HG02938 (cell line): ENCODE measurements around the gene AP5Z1.
"Not testable (repeated sequence)": the region's sequence is repeated elsewhere in the genome, so short reads cannot be mapped to it uniquely, and the experiment has no call there.

Source experiments
- ATAC-seq: cut with Tn5 transposase; IDR thresholded peaks from one replicate; pipeline ENCODE4 v1.9.1; 2021; ENCODE audit warnings: mild to moderate bottlenecking, moderate library complexity; ENCODE audit not compliant: unreplicated experiment

The AP5Z1 gene

GRCh38 chr7:4800926-4801838 lies 25.8 kb downstream of the AP5Z1 start:
- ATAC-seq, result no peak

- no peak for ATAC-seq
Observed at GRCh38 chr7:4801839-4802231, 26.4 kb downstream of the AP5Z1 start.

DNA sequence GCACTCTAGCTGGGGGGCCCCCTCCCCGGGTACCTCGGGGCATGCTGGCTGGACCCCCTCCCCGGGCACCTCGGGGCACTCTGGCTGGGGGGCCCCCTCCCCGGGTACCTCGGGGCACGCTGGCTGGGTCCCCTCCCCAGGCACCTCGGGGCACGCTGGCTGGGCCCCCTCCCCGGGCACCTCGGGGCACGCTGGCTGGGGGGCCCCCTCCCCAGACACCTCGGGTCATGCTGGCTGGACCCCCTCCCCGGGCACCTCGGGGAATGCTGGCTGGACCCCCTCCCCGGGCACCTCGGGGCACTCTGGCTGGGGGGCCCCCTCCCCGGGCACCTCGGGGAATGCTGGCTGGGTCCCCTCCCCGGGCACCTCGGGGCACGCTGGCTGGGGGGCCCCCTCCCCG lies 27.2 kb downstream of the AP5Z1 start:
- not testable (repeated sequence) for ATAC-seq

DNA sequence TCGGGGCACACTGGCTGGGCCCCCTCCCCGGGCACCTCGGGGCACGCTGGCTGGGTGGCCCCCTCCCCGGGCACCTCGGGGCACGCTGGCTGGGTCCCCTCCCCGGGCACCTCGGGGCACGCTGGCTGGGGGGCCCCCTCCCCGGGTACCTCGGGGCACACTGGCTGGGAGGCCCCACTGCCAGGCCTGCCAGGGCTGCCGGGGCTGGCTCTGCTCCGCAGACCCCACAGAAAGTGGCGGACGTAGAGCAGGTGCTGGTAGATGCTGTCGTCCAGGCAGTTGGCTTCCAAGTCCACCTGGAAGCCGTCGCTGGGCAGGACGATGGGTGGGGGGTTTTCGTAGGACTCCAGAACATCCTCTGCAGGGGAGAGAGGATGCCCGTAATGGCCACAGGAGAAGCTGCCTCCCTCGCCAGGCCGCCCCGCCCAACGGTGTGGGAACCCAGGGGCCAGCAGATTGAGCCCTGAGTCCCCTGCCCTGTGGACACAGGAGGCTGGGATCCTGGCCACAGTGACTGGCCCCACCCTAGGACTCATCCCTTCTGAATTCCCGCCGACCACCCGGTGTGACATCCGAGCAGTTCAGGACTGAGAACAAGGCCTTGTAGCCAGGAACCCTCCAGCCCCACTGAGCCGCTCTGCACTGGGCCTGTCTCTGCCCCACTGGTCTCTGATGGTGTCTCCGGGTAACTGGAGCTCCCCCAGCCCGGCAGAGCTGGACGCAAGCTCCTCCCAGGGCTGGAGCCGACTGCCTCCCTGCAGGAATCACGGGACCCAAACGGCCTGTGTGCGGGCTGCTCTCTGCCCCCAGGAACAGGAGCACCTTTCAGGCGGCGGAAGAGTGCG lies 28.2 kb downstream of the AP5Z1 start:
- no peak for ATAC-seq

DNA sequence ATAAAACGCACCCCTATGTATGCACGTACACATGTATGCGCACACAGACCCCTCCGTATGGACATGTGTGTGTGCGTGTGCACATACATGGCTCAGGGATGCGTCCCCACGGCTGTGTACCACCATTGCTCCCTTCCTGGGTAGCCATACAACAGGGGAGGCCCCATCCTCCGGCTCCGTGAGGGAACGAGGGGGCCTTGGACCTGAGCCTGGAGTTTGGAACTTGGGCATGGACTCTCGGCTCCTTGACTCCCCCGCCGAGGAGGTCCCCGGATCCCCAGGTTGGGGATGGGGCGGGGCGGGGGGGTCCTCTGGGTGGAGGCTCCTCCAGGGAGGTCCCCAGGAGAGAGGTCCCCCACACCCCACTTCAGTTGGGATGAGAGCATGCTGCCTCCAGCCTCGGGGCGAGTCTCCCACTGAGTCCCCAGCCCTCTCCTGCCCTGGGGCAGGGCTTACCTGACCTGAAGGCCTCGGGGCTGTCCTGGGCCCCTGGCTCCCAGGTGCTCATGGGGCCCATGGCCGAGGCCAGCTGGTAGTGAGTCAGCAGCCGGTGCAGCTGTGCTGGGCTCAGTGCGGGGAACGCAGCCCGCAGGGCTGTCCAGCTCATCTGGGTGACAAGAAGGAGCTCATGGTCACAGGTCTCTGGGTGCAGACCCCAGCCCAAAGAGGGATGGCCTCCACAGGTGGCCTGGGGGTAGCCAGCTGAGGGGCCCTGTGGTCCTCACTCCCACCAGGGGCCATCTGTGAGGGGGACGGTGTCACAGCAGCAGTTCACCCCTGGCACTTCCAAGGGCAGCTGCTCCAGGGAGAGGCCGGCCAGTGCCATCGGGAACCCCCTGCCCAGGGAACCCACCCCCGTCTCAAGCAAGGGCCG lies 29.9 kb downstream of the AP5Z1 start:
- no peak for ATAC-seq

GRCh38 chr7:4805984-4806300 lies 30.5 kb downstream of the AP5Z1 start:
- no peak for ATAC-seq

GRCh38 chr7:4806983-4807597 lies 31.7 kb downstream of the AP5Z1 start:
- no peak for ATAC-seq

- ATAC-seq, result no peak
Observed at GRCh38 chr7:4807598-4808016, 32.2 kb downstream of the AP5Z1 start.

DNA sequence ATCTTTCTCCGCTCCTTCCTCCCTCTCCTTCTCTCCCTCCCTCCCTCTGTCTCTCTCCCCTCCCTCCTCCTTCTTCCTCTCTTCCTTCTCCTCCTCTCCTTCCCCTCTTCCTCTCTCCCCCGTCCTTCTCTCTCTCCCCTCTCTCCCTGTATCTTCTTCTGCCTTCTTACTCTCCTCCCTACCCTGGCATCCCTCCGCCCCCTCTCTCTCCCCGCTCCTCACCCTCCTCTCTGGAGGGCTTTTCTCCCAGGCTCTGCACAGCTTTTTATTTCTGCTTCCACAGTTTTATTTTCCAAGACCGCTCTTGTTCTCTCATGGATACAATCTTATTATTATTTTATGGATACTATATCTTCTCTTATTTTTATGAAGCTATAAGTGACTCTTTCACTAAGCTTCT lies 32.6 kb downstream of the AP5Z1 start:
- no peak for ATAC-seq

- no peak for ATAC-seq
Observed at GRCh38 chr7:4808565-4808964, 33.1 kb downstream of the AP5Z1 start.

DNA sequence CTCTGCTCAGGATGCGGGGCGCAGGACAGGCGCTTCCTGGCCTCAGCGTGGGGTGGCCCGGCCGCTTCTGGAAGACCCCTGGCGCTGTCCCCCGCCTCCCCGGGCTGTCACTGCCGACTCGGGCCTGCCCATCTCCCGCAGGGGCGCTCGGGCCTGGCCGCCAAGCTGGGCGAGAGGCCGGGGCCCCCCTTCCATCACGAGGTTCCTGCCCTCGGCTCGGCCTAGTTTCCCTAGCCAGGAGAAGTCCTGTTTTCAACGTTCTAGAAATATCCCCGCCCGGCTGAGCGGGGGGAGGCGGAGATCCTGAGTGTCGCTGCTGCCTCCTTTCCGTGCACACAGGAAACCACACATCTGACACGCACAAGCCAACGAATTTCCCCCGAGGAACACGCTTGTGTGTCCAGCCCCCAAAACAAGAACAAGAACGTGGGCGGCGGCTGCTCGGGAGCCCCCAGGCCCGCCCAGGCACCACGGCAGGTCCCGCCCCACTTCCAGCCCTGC lies 33.7 kb downstream of the AP5Z1 start:
- no peak for ATAC-seq

GRCh38 chr7:4809666-4810065 lies 34.2 kb downstream of the AP5Z1 start:
- ATAC-seq, result no peak

DNA sequence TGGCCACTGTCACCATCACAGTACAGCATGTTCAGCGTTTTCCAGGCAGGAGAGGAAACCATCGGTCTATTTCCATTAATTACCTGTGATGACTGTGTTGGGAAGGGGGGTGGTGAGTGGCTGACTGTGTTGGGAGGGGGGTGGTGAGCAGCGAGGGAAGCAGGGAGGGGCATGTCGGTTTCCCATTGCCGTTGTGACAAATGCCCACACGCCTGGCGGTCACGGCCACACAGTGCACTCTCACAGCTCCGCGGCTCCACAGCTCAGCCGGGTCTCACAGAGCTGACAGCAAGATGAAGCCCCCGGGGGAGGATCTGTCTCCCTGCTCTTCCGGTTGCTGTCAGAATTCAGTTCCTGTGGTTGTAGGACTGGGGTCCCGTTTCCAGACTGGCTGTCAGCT lies 39.0 kb downstream of the AP5Z1 start:
- no peak for ATAC-seq

GRCh38 chr7:4815121-4815520 lies 39.7 kb downstream of the AP5Z1 start:
- no peak for ATAC-seq

- ATAC-seq, result no peak
Observed at GRCh38 chr7:4815609-4816418, 40.4 kb downstream of the AP5Z1 start.

- no peak for ATAC-seq
Observed at GRCh38 chr7:4816419-4817080, 41.1 kb downstream of the AP5Z1 start.

- no peak for ATAC-seq
Observed at GRCh38 chr7:4817178-4817901, 41.9 kb downstream of the AP5Z1 start.

DNA sequence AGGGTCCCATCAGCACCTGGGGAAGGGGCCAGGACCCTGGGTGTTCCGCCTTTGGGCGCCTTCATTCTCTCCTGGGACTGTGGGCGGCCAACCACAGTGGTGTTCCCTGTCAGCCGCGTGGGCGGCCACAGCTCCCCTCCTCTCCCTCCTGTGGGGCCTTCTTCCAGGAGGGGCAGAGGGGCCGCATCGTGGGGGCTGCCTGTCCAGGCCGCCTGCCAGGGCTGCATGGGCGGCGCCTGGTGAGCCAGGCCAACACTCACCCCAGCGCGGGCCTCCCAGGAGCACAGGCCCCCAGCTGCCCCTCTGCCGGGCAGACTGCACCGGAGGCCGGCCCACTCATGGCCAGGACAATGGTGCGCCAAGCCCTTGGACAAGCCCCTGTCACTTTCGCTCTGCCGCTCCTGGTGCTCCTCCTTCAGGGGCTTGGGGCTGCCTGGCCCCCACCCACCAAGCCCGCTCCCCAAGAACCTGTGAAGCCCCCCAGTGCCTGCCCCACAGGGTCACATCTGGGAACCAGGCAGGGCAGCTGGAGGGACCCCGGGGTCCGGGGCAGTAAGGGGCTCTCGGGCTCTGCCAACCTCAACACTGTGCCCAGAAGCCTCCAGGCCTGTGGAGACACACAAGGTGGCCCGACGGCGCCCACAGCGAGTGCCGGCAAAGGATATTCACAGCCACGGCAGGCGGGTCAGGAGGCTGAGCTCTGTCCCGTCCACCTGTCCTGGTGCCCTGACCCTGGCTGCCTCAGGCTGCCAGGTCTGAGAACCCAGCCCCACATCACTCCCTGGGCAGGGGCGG lies 42.8 kb downstream of the AP5Z1 start:
- no peak for ATAC-seq
